AG09319 (cell line): ENCODE results near the gene TCP11.
"Not testable (repeated sequence)": the region's sequence is repeated elsewhere in the genome, so short reads cannot be mapped to it uniquely, and the experiment has no call there.

ENCODE experiments used
- DNase-seq: peaks from one replicate; pipeline ENCODE4 v3.0.0-alpha.2; 2010; ENCODE audit warnings: low read depth; ENCODE audit errors: extremely low read depth
- TF ChIP-seq, protein P1 (sequence below): IDR thresholded peaks from 2 replicates; pipeline ENCODE4 v1.5.1; 2011; ENCODE audit warnings: low read depth, mild to moderate bottlenecking, inconsistent platforms, low read length, moderate library complexity

The TCP11 gene

DNA sequence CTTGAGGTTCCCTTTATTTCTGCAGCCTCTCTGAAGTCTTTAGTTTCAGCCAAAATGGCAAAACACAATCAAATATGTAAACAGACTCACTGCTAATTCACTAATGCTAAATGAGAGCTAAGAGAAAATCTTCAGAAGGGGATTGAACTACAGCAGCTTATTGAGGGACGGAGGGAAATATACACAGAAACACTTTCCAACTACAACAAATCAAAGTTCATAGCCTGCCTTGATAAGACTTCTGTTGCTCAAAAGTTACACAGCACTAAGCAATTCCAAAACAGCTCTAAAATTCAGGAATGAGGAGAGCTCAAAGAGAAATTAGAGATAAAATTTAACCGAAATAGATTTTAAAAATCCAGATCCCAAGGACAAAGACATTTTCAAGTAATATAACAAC lies 1.7 kb downstream of the TCP11 start:
- TF ChIP-seq, protein P1, sequence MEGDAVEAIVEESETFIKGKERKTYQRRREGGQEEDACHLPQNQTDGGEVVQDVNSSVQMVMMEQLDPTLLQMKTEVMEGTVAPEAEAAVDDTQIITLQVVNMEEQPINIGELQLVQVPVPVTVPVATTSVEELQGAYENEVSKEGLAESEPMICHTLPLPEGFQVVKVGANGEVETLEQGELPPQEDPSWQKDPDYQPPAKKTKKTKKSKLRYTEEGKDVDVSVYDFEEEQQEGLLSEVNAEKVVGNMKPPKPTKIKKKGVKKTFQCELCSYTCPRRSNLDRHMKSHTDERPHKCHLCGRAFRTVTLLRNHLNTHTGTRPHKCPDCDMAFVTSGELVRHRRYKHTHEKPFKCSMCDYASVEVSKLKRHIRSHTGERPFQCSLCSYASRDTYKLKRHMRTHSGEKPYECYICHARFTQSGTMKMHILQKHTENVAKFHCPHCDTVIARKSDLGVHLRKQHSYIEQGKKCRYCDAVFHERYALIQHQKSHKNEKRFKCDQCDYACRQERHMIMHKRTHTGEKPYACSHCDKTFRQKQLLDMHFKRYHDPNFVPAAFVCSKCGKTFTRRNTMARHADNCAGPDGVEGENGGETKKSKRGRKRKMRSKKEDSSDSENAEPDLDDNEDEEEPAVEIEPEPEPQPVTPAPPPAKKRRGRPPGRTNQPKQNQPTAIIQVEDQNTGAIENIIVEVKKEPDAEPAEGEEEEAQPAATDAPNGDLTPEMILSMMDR, result no peak
- no peak for DNase-seq

DNA sequence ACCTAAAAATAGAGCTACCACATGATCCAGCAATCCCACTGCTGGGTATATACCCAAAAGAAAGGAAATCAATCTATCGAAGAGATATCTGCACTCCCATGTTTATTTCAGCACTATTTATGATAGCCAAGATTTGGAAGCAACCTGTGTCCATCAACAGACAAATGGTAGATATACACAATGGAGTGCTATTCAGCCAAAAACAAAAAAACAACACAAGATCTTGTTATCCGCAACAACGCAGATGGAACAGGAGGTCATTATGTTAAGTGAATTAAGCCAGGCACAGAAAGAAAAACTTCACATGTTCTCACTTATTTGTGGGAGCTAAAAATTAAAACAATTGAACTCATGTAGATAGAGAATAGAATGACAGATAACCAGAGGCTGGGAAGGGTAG lies 2.9 kb downstream of the TCP11 start:
- not testable (repeated sequence) for DNase-seq

DNA sequence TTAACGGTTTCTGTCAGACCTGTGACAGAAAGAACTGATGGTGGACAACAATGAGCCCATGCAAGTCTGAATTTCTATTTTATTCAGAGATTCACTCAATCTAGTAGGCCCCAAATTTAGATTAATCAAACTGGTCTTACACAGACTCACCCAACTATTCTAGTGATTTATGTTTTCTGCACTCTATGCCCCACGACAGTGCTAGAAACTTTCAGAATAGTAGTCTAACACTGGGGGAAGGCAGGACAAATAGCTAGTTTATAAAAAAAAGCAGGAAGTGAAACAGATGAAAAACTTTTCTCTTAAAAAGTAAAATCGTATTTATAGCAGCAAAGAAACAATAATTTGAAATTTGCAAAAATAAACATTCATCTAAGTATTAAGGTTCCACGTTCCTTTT lies 5.0 kb downstream of the TCP11 start:
- no peak for DNase-seq
- TF ChIP-seq, protein P1, result no peak

DNA sequence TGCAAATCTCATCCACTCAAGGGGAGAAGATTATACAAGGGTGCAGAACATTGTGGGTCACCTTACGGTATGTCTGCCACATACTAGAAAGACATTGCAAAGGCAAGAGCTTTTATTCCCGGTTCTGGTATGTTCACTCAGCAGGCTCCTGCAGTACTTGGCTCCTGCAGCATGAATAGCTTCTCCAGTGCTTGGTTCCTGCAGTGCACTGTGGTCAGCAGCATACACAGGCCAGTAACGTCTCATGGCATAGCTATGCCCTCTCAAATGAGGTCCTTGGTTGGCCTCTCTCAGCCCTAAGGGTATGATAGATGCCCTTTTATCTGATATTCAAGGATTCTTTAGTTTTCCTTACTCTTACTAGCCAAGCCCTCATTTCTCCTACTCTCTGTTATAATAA lies 12.6 kb downstream of the TCP11 start:
- DNase-seq, result no peak
- TF ChIP-seq, protein P1, result no peak

DNA sequence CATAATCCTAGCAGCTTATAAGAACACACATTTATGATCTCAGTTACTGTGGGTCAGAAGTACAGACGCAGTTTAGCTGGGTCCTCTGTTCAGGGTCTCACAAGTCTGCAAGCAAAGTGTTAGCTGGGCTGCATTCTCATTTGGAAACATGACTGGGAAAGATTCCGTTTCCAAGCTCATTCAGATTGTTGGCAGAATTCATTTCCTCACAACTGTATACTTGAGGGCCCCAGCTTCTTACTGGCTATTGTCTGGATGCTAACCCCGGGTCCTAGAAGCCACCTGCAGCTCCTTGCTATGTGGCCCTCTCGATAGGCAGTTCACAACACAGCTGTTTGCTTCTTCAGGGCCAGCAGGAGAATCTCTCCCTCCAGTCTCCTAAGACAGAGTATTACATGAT lies 13.1 kb downstream of the TCP11 start:
- DNase-seq, result no peak
- TF ChIP-seq, protein P1, result no peak

DNA sequence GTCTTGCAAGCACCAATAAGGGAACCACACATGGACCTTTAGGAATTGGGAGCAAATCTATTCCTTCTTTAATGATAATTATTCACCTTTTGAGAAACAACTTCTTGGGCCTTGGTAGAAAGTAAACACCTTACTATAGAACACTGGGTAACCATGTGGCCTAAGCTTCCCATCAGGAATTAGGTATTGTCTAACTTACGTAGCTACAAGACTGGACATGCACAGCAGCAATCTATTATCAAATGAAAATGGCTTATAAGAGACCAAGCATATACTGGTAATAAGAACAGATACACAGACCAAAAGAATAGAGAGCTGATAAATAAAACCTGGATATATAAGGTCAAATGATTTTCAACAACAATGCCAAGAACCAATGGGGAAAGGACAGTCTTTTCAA lies 16.8 kb downstream of the TCP11 start:
- TF ChIP-seq, protein P1, result no peak
- no peak for DNase-seq

DNA sequence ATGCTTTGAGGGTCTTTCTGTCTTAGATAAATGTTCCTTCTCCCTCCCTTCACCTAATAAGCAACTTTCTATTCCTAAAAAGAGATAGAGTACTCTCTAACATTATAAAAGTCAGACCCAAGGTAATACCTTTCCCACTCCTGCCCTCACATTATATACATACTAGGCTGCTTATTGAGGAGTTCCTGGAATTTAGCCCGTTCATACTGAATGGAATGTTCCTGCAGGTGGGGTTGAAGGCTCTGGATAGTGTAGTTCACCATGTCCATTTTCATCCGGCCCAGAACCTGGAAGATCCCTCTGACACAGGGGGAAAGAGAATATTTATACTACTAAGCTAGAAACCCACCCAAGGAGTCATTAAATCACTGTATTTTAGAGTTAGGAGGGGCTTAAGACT lies 20.4 kb downstream of the TCP11 start:
- DNase-seq, result no peak
- TF ChIP-seq, protein P1, result no peak

DNA sequence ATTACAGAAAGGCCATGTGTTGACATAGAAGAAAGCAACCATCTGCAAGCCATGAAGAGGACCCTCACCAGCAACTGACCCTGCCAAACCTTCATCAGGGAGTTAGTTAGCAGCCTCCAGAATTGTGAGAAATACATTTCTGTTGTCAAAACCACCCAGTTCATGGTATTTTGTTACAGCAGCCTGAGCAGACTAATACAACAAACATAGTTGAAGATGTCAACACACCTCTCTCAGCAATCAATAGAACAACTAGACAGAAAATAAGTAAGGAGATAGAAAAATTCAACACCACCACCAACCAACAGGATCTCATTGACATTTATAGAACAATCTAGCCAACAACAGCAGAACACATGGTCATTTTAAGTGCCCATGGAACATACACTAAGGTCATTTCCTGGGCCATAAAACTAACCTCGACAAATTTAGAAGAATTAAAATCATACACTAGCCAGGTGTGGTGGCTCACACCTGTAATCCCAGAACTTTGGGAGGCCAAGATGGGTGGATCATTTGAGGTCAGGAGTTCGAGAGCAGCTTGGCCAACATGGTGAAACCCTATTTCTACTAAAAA lies 32.7 kb downstream of the TCP11 start:
- DNase-seq, result no peak
- TF ChIP-seq, protein P1, result no peak

DNA sequence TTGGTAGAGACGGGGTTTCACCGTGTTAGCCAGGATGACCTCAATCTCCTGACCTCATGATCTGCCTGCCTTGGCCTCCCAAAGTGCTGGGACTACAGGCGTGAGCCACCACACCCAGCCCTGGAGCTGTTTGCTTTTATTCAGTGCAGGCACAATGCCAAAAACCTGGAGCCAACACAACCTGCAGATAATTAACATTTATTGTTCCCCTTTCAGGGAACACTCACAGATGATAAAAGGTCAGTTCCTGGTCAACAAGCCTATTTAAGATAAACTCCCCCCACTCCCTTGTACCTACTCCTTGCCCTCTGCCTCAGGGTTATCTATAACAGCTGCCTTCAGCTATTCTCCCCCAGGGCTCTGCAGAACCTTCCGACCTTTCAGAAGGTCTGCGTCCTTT lies 33.4 kb downstream of the TCP11 start:
- not testable (repeated sequence) for DNase-seq

DNA sequence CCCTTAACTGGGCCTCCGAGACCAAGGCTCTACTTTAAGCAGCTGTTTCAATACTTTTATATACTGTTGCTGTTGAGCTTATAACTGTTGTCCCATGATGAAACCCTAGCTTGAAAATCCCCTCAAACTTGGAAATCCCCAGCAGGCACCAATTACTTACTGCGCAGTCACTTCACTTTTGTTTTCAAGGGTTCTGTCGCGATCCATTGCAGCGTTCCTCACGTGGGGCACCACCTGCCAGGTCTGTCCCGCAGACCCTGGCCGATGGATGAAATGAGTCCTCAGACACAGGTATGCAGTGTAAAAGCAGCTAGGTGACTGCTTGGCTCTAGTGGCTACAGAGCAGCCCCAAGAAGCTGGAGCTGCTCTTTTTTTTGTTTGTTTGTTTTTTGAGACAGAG lies 33.9 kb downstream of the TCP11 start:
- DNase-seq, result not testable (repeated sequence)

DNA sequence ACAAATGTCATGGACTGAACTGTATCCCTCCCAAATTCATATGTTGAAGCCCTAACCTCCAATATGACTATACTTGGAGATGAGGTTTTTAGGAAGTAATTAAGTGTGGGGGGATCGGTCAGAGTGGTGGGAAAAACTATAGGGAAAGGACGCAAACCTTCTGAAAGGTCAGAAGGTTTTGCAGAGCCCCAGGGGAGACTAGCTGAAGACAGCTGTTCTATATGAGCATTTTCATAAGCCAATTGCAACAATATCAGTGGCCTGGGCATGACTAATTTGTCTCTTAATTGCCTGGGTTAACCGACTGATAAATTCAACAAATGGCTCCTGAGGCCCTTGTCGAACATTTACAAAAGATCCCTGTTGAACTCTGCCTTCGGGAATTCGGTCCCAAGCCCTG lies 35.1 kb downstream of the TCP11 start:
- not testable (repeated sequence) for DNase-seq
